HepG2 (cell line): ENCODE measurements around the gene HMGN4. TPM values are rescaled to one million over a fixed set of nuclear protein-coding genes. Genes with fewer than 3 reads are reported as not detected.

Experiments
- ARNT2 ChIP-seq: sonication (generic); formaldehyde crosslinking; IDR thresholded peaks from 2 replicates; pipeline ENCODE4 v1.8.0; 2022; ENCODE audit warnings: mild to moderate bottlenecking, low read depth, missing genetic modification reagents, moderate library complexity
- ATF1 ChIP-seq: IDR thresholded peaks from 2 replicates; pipeline ENCODE4 v1.6.1; 2016; ENCODE audit warnings: mild to moderate bottlenecking, control low read depth
- ATM ChIP-seq: fragments of 450-650 bp; IDR thresholded peaks from 2 replicates; pipeline ENCODE4 v1.7.1; 2017; ENCODE audit warnings: mild to moderate bottlenecking, borderline replicate concordance
- HMG20B ChIP-seq: conservative IDR thresholded peaks from 2 replicates; pipeline ENCODE4 v1.6.1; 2016; ENCODE audit warnings: missing genetic modification reagents, missing compliant biosample characterization
- IRF2 ChIP-seq: IDR thresholded peaks from 2 replicates; pipeline ENCODE4 v1.6.1; 2018; ENCODE audit warnings: missing genetic modification reagents, missing compliant biosample characterization
- KAT8 ChIP-seq: IDR thresholded peaks from 2 replicates; pipeline ENCODE4 v1.6.1; 2016; ENCODE audit warnings: missing genetic modification reagents, missing compliant biosample characterization
- MBD4 ChIP-seq: IDR thresholded peaks from 2 replicates; pipeline ENCODE4 v1.6.1; 2012; ENCODE audit warnings: low read length, inconsistent platforms, borderline replicate concordance
- MED1 ChIP-seq: sonication (generic); formaldehyde crosslinking; IDR thresholded peaks from 2 replicates; pipeline ENCODE4 v1.4.0; 2020; ENCODE audit warnings: missing genetic modification reagents
- PRDM10 ChIP-seq: sonication (generic); formaldehyde crosslinking; IDR thresholded peaks from 2 replicates; pipeline ENCODE4 v1.4.0; 2020; ENCODE audit warnings: low read depth, missing genetic modification reagents
- SSRP1 ChIP-seq: IDR thresholded peaks from 2 replicates; pipeline ENCODE4 v1.6.1; 2016; ENCODE audit warnings: control low read depth
- TFAP4 ChIP-seq: sonication (generic); IDR thresholded peaks from 2 replicates; pipeline ENCODE4 v1.6.1; 2016; ENCODE audit warnings: low read depth, borderline replicate concordance
- YEATS2 ChIP-seq: sonication (generic); formaldehyde crosslinking; IDR thresholded peaks from 2 replicates; pipeline ENCODE4 v1.4.0; 2020; ENCODE audit warnings: missing genetic modification reagents, borderline replicate concordance
- ZMYM2 ChIP-seq: sonication (generic); formaldehyde crosslinking; IDR thresholded peaks from 2 replicates; pipeline ENCODE4 v1.8.0; 2022; ENCODE audit warnings: mild to moderate bottlenecking, missing genetic modification reagents
- ZMYM3 ChIP-seq: sonication (generic); formaldehyde crosslinking; IDR thresholded peaks from 2 replicates; pipeline ENCODE4 v1.5.1; 2020; ENCODE audit warnings: mild to moderate bottlenecking, missing genetic modification reagents
- ZNF570 ChIP-seq: sonication (generic); formaldehyde crosslinking; IDR thresholded peaks from 2 replicates; pipeline ENCODE4 v1.4.0; 2020; ENCODE audit warnings: mild to moderate bottlenecking, missing genetic modification reagents, borderline replicate concordance
- ZNF879 ChIP-seq: sonication (generic); formaldehyde crosslinking; IDR thresholded peaks from 2 replicates; pipeline ENCODE4 v1.8.1; 2023; ENCODE audit warnings: missing genetic modification reagents
- ZSCAN30 ChIP-seq: sonication (generic); formaldehyde crosslinking; IDR thresholded peaks from 2 replicates; pipeline ENCODE4 v1.5.0; 2020; ENCODE audit warnings: mild to moderate bottlenecking, missing genetic modification reagents
- polyA plus RNA-seq, 8 experiments: library from polyadenylated mRNA; depleted of rRNA in 3 of 8; stranded (reverse) in 7 of 8; unstranded in 1 of 8; fragments of >200 nt; fragmentation: Illumina TruSeq in 4 of 8; extraction: Trizol in 4 of 8; gene quantifications; 2 replicates each; pipeline versions ENCODE4 v1.2.1 to v1.2.3, GENCODE V29; 2011 to 2016; ENCODE audit warnings: low read depth in 4 of 8, missing spikeins in 1 of 8, mixed read lengths in 1 of 8; ENCODE audit not compliant: insufficient read depth in 1 of 8
- total RNA-seq, 5 experiments: library from RNA; depleted of rRNA; stranded (reverse); fragments of >200 nt; fragmentation: Illumina TruSeq; extraction: Trizol; gene quantifications; 2 replicates each; pipeline ENCODE4 v1.2.3, GENCODE V29; 2016; ENCODE audit warnings: low read depth in 1 of 5
- TF ChIP-seq, protein P1 (sequence below): sonication (generic); formaldehyde crosslinking; IDR thresholded peaks from 2 replicates; pipeline ENCODE4 v1.5.1; 2020; ENCODE audit warnings: missing genetic modification reagents, mild to moderate bottlenecking, borderline replicate concordance
- TF ChIP-seq, protein P2 (sequence below): sonication (generic); formaldehyde crosslinking; IDR thresholded peaks from 2 replicates; pipeline ENCODE4 v1.4.0; 2020; ENCODE audit warnings: mild to moderate bottlenecking, missing genetic modification reagents

Gene HMGN4
- total and polyA plus RNA-seq, 2 of the 13 experiments (the other 11 are each of a cell fraction or from before 2014, with no cell fraction given): 39.9 to 52.1 TPM

DNA sequence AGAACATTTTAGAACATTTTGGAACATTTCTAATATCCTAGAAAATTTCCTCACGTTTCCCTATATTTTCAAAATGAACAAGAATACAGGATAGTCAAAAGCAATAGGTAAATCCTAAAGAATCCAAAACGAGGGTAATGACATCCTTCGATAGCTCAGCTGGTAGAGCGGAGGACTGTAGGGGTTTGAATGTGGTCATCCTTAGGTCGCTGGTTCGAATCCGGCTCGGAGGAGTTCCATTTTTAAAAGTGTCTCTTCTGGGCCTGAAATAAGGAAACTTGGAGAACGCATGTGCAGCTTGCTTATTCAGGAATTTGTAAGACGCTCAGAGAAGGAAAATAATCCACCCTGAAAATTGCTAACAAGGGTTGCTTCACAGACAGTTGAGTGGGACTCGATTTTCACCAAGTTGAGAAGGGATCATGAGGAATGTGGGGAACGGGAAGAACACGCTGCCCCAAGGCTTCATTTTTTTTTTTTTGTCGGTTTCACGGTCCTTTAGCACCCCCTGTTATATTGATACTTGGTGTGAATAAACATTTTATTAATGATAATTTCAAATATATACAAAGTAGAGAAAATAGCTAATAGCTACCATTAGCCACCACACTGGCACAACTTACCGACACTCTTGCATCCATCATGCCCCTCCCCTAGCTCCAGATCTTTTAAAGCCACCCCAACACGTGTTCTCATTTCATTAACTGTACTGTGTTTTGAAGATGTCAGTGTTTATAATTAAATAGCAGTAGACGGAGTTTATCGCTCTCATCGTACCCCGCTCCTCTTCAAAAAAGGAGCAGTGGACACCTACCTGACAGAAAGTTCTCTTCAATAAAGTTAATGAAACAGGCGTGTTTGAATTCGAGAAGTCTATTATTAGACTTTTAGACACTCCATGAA lies 56.8 kb downstream of the HMGN4 start (continued):
- TF ChIP-seq PRDM10 (CRISPR knock-in tag) (no peak), YEATS2 (peak; percentile 54; the same call in 1 of the 2 replicates), ZMYM3 (no peak), KAT8 (CRISPR knock-in tag) (peak; percentile 41; the same call in 1 of the 2 replicates), MBD4 (no peak), TFAP4 (peak; percentile 78), ZNF879 (CRISPR knock-in tag) (0 out of 2 replicates have a peak, but pooled peaks have one; percentile 18), MED1 (CRISPR knock-in tag) (0 out of 2 replicates have a peak, but pooled peaks have one; percentile 19), IRF2 (CRISPR knock-in tag) (peak; percentile 34; the same call in 1 of the 2 replicates), ARNT2 (CRISPR knock-in tag) (no peak), ZMYM2 (CRISPR knock-in tag) (peak; percentile 60; the same call in 1 of the 2 replicates), ZSCAN30 (CRISPR knock-in tag) (no peak), SSRP1 (CRISPR knock-in tag) (0 out of 2 replicates have a peak, but pooled peaks have one; percentile 47), ATF1 (CRISPR knock-in tag) (0 out of 2 replicates have a peak, but pooled peaks have one; percentile 20), ATM (no peak), ZNF570 (CRISPR knock-in tag) (no peak), HMG20B (CRISPR knock-in tag) (0 out of 2 replicates have a peak, but pooled peaks have one; percentile 12)
- TF ChIP-seq, protein P1, sequence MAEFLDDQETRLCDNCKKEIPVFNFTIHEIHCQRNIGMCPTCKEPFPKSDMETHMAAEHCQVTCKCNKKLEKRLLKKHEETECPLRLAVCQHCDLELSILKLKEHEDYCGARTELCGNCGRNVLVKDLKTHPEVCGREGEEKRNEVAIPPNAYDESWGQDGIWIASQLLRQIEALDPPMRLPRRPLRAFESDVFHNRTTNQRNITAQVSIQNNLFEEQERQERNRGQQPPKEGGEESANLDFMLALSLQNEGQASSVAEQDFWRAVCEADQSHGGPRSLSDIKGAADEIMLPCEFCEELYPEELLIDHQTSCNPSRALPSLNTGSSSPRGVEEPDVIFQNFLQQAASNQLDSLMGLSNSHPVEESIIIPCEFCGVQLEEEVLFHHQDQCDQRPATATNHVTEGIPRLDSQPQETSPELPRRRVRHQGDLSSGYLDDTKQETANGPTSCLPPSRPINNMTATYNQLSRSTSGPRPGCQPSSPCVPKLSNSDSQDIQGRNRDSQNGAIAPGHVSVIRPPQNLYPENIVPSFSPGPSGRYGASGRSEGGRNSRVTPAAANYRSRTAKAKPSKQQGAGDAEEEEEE: no peak
- TF ChIP-seq, protein P2, sequence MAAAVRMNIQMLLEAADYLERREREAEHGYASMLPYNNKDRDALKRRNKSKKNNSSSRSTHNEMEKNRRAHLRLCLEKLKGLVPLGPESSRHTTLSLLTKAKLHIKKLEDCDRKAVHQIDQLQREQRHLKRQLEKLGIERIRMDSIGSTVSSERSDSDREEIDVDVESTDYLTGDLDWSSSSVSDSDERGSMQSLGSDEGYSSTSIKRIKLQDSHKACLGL: no peak
